Activated CD8-positive, alpha-beta memory T cell treated with anti-CD3 and anti-CD28 coated beads, Interleukin-2, amount 50 U/mL, for 48 hours (primary cell): ENCODE measurements around the gene GMFB.
"Not testable (repeated sequence)": the region's sequence is repeated elsewhere in the genome, so short reads cannot be mapped to it uniquely, and the experiment has no call there.

Source experiments
- DNase-seq: peaks from one replicate; pipeline ENCODE4 v3.0.0-alpha.2; 2020

Gene GMFB

GRCh38 chr14:54490445-54491175 is 1.8 kb upstream of the GMFB start:
- DNase-seq = no peak

DNA sequence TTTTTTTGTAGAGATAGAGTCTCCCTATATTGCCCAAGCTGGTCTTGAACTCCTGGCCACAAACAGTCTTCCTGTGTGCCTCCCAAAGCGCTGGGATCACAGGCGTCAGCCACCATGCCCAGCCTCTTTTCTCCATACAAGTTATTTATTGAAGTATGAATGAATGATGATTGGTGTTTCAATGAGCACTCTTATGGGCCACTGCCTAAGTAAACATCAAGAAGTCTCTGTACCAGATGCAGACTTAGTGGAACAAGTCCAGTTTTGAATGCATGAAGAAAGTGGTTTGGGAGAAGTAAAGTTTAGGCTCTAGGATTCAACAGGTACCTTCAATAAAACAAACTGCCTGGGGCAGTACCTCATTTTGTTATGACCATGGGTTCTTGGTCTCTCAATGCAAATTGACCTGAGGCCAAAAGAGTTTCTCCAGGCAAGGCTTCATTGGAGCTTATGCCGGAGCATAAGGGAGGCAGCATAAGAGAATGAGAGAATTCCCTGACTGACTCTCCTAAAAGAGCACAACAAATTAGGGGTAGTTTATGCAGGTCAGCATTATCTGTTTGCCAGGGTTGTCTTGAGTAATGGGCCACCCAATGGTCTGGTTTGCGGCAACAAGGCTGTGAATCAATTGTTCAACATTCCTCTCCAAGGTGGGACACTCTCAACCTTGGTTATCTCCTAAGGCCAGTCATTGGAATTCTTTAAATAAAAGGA is 1.1 kb upstream of the GMFB start:
- DNase-seq = no peak

GRCh38 chr14:54489318-54489683 is 521 bp upstream of the GMFB start:
- no peak for DNase-seq

GRCh38 chr14:54488318-54488645 is 498 bp downstream of the GMFB start:
- no peak for DNase-seq

GRCh38 chr14:54487771-54488170 is 1.0 kb downstream of the GMFB start:
- DNase-seq = no peak

- DNase-seq = no peak
Observed at GRCh38 chr14:54486685-54487084, 2.1 kb downstream of the GMFB start.

- no peak for DNase-seq
Observed at GRCh38 chr14:54483846-54484245, 4.9 kb downstream of the GMFB start.

- DNase-seq = no peak
Observed at GRCh38 chr14:54483073-54483745, 5.6 kb downstream of the GMFB start.

DNA sequence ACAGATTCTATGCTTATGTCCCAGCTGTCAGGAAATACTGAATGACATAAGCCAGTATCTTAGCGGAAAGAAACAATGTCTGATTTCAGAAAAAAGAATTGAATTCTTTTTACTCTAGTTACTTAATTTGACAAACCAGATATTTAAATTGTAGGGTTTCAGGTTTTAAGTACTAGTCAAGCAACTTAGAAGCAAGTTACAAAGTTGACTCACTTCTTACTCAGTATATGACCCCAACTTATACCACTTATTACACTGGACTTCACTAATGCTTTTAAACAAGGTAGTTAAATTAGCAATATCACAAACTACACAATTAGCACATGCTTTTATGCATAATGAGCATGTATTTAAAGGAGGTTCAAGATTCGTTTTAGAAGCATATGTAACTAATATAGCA is 7.1 kb downstream of the GMFB start:
- no peak for DNase-seq

DNA sequence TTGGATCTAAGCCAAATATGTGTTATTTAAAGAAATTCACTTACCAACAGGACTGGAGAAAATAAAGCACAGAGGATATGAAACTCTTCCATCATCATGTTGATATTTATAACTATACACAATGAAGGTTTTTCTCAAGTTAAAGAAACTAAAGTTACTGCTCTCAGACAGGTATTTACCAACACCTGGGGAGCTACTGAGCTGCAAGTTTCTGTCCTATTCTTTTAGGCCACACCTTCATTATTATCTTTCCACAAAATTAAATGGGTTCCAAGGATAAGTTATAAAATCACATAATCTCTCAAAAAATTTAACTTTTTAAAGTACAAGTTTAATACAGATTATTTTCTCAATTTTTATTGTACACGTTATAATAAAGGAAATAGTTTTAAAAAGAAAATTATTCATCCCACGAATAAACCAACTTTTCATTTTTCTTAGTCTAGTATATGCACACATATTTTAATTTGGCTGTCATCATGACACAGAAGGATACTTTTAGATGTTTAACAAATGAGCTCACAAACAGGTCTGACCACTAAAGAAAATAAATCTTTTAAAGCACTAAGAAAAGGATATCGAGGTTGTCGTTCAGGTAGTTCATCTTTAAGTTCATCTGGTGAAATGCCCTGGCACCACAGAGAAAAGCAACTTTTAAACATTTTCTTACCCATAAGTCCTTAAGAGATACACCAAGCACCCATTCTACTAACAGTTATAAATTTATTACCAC is 7.8 kb downstream of the GMFB start:
- DNase-seq = no peak

- DNase-seq = no peak
Observed at GRCh38 chr14:54478636-54479215, 10.1 kb downstream of the GMFB start.

- DNase-seq = no peak
Observed at GRCh38 chr14:54475911-54476310, 12.9 kb downstream of the GMFB start.

DNA sequence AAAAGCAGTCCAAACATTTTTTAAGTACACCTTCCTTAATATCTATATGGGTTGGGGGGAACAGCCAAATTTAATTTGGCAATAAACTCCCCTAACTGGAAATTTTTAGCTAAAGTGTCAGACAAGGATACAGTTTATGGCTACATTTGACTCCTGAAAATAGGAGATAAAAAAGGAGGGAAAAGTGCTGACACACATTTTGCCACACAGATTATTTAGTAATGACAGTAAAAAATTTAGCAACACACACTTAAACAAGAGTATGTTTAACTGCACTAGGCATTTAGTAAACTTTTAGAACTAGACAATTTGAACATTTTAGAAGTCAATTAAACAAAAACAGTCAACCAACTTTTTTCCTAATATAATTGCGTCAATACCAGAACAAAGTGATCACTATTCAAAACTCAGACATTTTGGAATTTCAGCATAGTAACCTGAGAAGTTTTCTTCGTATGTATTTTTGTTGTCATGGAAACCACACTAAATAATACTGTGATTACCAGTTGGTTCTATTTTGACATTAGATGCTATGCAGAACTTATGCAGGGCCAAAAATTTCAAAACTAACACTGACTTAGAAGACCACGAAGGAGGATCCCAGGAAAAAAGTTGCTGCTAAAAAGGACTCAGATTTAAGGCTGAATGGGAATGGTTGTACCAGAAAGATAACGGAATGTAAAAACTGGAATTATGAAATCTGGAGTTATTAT is 13.4 kb downstream of the GMFB start:
- no peak for DNase-seq

DNA sequence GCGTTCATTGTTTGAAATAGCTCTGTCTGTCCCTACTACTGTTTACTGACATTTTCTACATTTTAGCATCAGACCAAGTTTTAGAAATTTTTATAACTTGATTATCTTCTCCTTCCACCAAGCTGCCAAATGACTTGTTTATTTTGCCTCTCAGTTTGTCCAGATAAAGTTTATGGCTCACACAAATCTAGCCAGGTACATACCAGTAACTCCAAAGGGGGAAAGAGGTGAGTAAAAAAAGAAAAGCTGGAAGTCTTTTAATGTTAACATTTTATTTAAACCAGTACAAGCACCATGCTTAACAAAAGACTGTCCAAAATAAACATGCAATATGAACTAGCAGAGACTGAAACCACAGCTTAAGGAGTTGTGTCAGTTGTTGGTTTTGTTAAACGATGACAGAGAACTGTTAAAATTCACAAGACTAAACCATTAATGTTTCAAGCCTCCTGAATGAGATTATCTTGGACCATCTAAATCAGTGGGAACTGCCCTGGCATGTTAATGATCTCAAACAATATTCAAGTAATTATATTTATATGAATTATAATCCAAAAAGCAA is 14.5 kb downstream of the GMFB start:
- no peak for DNase-seq

DNA sequence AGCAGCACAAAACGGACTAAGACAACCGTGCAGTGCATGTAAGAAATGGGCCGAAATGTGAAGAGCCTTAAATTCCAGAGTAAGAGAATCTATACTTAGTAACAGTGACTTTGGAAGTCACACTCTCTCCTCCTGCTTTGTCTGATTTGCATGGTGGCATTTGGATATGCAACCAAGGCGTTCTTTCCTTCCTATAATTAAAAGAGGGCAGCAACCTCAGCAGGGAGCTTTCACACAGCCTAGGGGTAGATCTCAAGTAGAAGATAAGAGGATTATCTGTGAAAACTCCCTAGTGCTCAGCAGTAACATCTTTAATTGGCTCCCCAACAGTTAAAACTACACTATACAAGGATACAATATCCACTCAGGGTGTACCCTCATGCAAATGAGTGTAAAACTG is 16.5 kb downstream of the GMFB start:
- no peak for DNase-seq

GRCh38 chr14:54471641-54472040 is 17.1 kb downstream of the GMFB start:
- no peak for DNase-seq

GRCh38 chr14:54470701-54471100 is 18.1 kb downstream of the GMFB start:
- no peak for DNase-seq

GRCh38 chr14:54467280-54467679 is 21.5 kb downstream of the GMFB start:
- no peak for DNase-seq

DNA sequence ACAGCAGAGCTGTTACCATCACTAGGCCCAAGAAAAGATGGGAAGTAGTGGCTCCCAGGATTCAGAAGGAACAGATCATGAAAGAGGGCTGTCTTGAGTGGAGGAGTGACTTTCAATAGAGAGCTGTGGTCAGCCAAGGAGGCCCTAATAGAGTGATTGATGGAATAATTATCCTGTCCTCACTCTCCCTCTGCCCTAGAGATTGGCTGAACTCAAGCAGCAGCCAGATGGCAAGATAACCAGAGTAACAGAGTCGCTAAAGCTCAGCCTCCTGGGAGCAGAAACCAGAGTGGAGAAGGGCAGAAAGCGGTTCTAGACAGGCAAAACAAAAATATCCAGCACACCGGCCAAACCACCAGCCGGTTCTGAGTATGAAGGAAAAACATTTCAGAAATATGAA is 23.1 kb downstream of the GMFB start:
- DNase-seq = no peak

- no peak for DNase-seq
Observed at GRCh38 chr14:54462048-54462447, 26.7 kb downstream of the GMFB start.

DNA sequence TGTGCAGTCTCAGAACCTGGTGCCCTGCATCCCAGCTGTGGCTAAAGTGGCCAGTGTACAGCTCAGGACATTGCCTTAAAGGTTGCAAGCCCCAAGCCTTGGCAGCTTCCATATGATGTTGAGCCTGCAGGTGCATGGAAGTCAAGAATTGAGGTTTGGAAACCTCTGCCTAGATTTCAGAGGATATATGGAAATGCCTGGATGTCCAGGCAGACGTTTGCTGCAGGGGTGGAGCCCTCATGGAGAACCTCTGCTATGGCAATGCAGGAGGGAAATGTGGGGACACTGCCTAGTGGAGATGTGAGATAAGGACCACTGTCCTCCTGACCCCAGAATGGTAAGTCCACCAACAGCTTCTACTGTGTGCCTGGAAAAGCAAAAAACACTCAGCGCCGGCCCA is 29.7 kb downstream of the GMFB start:
- DNase-seq = no peak

DNA sequence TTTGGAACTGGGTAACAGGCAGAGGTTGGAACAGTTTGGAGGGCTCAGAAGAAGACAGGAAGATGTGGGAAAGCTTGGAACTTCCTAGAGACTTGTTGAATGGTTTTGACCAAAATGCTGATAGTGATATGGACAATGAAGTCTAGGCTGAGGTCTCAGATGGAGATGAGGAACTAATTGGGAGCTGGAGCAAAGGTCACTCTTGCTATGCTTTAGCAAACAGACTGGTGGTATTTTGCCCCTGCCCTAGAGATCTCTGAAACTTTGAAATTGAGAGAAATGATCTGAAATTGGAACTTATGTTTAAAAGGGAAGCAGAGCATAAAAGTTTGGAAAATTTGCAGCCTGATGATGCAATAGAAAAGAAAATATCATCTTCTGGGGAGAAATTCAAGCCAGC is 30.2 kb downstream of the GMFB start:
- not testable (repeated sequence) for DNase-seq
